Ecto neural progenitor cell (in vitro differentiated cells): ENCODE data around the gene COTL1.

Experiments
- DNase-seq: peaks from one replicate; pipeline ENCODE4 v3.0.0-alpha.2; 2018; ENCODE audit warnings: low spot score

COTL1 gene

DNA sequence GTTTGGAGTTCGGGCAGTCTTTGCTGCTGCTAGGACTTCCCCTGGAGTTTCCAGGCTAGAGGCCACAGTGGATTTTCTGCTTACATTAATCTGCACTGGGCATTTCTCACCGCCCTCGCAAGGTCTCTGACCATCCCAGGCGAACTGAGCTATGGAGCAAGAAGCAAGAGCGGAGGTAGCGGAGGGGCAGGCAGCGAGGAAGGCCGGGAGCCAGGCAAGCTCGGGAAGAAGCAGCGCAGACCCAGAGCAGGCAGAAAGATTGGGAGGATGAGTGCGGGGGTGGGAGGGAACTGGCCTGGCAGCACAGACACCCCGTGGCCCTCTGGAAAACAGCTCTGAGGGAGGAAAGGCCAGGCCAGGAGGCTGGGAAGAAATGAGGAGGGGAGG is 3.8 kb downstream of the COTL1 start:
- DNase-seq: no peak

DNA sequence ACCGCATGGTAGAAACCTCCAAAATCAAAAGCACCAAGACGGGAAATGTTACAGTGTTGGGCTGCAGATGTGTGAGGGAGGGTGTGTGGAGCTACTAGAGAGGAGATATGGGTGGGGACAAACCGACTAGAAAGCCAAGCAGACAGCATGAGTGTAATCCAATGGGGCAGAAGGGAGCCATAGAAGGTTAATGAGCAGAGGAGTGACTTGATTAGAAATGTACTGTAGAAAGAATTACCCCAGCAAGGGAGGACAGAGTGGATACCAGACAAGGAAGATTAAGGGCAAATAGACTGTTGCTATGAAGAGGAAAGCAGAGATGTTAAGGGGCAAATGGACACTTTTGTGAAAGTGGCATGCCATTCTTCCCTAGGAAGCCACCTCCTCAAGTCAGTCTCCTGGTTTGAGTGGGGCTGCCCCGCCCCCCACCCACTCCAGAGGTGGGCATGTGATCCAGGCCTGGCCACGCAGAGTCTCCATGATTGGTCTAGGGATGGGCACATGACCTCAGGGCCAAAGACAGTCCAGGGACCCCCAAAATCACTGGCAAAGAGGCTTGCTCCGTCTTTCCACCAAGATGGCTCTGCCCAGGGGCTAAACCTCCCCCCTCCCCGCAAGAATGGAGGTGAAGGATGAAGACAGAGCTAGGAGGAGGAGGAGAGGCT is 4.3 kb downstream of the COTL1 start:
- no peak for DNase-seq

- DNase-seq: no peak
Observed at GRCh38 chr16:84612686-84613085, 5.2 kb downstream of the COTL1 start.

- no peak for DNase-seq
Observed at GRCh38 chr16:84611041-84611440, 6.8 kb downstream of the COTL1 start.

- DNase-seq: no peak
Observed at GRCh38 chr16:84610376-84610775, 7.5 kb downstream of the COTL1 start.

GRCh38 chr16:84609563-84610177 is 8.2 kb downstream of the COTL1 start:
- no peak for DNase-seq

GRCh38 chr16:84608282-84608681 is 9.6 kb downstream of the COTL1 start:
- DNase-seq: no peak

- DNase-seq: no peak
Observed at GRCh38 chr16:84607694-84608093, 10.2 kb downstream of the COTL1 start.

GRCh38 chr16:84607061-84607460 is 10.8 kb downstream of the COTL1 start:
- no peak for DNase-seq

DNA sequence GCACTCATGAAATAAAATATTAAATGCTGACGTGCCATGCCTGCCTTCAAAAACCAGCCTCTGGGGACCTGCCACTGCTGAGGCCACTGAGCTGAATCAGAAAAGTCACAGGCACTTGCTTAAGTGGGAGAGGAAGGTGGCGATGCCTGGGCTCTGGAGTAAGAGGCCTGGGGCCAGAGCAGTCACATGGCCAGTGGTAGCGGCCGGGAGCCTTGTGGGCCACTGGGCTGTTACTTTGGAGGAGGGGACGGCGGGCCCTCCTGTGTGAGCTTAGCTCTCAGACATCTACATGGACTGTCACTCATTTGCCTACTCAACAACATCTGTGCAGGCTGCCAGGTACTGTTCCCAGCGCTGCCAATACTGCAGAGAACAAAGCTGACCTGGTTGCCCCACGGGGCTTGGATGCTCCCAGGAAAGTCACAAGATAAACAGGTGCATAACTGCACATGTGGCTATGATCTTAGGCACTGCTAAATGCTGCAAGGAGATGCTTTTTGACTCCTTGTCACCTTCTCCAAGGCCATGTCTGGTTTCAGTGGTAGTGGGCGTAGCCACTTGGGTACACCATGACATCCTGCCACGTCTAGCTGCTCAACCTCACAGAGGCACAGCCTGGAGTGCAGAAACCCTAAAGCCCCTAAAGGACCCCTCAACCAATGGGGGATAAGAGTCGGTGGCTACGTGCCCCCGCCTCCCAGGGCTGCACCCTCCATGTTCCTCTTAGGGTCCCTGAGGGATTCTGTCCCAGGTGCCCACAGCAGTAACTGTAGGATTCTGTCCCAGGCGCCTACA is 11.6 kb downstream of the COTL1 start:
- no peak for DNase-seq

DNA sequence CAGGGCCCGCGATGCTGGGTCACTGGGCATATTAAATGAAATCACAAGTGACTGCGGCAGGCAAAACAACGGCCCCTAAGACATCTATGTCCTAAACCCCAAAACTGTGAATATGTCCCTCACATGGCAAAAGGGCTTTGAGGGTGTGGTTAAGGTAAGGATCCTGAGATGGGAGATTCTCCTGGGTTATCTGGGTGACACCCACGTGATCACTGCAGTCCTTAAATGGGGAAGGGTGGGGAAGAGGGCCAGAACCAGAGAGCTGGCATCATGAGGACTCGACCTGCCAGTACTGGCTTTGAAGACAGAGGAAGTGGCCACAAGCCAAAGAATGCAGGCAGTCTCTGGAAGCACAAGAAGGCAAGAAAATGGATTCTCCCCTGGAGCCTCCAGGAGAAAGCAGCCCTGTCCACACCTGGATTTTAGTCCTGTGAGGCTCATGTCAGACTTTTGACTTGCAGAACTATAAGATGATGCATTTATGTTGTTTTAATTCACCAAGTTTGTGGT is 12.5 kb downstream of the COTL1 start:
- DNase-seq: no peak

GRCh38 chr16:84604477-84605013 is 13.3 kb downstream of the COTL1 start:
- peak; percentile 64 for DNase-seq

DNA sequence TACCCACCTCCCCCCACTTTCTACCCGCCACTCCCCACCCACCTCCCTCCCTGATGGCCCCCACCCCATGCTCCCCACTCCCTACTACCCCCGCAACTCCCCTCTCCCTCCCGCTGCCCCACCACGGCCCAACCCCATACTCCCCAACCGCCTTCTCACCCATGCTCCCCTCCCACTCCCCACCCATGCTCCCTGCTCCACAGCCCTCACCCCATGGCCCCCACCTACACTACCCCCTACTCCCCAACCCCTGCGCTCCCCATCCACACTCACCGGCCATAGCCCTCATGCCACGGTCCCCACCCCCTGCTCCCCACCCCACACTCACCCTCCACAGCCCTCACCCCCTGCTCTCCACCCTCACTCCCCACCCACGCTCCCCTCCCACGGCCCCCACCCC is 13.9 kb downstream of the COTL1 start:
- DNase-seq: no peak

DNA sequence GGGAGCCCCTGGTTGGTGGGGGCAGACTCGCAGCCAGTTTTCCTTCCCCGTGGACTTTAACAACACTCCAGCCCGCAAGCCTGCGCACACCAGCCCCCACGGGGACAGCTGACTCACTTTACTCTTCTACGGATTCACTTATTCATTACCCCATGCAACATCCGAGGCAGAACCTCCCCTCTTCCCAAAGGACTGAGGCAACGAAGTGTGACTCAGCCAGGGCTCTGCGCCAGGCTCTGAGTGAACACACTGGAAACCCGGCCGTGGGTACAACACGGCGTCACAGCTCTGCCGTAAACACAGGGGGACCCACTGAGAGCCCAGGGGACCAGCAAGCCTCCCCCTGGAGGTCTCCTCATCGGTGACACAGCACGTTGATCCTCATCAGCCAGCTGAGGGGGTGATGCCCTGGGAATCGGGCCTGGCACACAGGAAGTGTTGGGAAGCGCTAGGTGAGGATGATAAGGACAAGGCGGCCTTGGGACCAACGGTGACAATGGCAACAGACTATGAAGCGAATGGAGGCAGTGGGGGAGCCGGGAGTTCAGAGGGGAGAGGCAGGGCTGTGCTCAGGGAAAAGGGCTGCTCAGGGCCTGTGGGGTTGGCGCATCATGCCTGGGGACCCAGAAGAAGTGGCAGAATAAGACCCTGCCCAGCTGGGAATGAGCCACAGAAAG is 14.6 kb downstream of the COTL1 start:
- no peak for DNase-seq

DNA sequence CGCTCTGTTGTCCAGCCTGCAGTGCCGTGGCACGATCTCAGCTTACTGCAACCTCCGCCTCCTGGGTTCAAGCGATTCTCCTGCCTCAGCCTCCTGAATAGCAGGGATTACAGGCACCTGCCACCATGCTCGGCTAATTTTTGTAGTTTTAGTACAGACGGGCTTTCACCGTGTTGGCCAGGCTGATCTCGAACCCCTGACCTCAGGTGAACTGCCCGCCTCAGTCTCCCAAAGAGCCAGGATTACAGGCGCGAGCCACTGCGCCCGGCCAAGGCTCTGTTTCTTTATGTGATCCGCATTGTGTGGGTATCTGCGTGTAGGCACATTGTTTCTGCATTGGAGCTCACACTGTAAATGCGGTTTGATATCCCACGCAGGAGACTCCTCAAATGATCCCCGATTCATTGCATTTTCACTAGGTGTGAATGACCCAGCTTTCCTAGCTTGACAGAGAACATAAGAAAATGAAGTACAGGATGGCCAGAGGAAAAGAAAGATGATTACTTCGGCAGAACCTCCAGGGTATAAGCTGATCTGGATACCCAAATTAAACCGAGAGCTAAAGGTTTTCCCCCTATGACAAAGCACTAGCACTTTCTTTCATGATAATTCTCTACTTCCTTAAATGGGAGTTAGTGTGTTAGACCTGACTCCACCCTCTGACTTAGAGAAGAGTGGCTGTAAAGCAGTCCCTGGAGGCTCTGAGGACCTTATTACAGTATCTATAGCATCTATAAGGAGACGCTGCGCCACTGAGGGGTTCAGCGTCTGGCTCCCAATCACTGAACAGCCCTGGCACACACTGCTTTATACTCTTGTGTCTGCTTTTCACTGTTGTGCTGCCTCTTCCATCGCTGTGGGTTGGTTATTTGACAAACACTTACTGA is 17.3 kb downstream of the COTL1 start:
- no peak for DNase-seq

DNA sequence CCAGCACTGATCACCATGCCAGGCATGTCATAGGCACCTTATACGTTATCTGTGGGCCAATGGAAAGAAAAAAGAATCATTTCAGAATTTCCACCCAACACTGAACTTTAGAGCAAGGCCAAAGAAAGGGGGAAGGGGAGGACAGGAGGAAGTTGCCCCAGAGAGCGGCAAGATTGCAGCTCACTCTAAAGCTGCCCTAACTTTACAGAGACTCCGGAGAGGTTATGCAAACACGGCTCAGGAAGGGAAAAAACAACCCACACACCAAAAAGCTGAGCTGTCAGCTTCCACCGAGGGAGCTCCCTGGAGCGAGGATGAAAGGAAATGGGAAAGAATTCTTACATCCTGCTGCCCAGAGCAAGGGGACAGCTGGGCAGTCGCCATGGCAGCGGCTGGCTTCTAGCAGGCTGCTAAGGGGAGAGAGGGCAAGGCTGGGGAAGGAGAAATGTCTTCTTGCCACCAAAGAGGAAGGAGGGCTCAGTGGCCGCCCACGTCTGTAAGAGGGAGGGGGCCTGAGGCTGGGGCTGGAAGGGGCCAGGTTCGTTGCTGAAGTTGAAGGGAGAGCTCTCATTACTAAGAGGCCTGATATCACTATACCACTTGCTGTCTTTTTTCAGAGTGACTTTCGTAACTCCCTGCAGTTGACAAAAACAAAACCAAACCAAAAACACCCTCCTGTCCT is 18.2 kb downstream of the COTL1 start:
- peak; percentile 85 for DNase-seq

GRCh38 chr16:84598360-84598759 is 19.5 kb downstream of the COTL1 start:
- no peak for DNase-seq

GRCh38 chr16:84597931-84598351 is 19.9 kb downstream of the COTL1 start:
- no peak for DNase-seq

DNA sequence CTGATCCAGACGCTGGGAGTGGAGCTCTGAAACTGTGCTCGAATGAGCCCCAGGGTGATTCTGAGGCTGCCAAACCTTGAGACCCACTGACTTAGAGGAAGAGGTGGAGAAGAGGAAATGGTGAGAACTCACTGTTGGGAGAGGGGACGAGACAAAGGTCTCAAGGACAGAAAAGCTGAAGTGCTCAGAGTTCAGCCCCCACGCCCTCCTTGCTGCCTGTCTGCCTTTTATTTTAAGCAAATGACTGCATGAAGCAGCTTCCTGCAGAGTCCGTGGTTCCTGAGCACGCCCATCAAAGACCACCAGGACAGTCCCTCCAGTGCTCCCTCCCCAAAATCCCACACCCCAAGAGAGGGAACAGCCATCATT is 20.4 kb downstream of the COTL1 start:
- no peak for DNase-seq

DNA sequence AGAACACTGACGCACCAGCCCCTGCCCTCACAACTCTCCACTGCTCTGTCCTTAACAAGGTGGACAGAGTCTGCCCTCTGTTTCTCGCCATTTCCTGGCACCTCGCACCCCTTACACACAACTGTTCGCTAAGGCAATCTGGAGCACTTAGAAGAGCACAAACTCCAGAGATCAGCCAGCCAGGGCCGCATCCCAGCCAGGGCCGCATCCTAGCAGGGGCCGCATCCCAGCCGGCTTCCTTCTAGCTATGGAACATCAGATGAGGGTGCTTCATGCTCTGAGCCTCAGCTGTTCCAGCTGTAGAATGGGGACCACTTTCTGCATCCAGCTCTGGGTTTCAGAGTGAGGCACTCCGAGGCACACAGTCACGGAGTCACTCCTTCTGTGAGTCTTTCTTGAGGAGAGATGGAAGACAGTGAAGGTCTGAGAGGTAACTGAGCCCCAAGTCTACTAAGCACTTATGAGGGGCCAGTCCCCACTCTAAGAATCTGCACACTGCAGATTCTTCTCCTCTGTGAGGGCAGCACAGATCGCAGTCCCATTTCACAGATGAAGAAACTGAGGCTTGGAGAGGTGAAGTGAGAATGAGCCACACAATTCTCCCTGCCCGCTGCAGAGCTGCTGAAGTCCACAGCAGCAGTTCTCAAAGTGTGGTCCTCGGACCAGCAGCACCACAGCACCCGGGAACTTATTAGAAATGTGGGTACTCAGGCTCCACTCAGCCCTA is 20.9 kb downstream of the COTL1 start:
- no peak for DNase-seq
